IMR-90 (cell line): ENCODE measurements around the gene DEAF1. TPM values are rescaled to one million over a fixed set of nuclear protein-coding genes. Genes with fewer than 3 reads are reported as not detected.
A peak's percentile ranks its signal among the peaks of the same experiment; 100 is the strongest.

Experiments
- ATAC-seq: fragments of 200-7000 bp; cut with Tn5 transposase; 2 replicates; pipeline ENCODE4 v1.9.1; 2020; ENCODE audit warnings: low read depth, mild to moderate bottlenecking, moderate library complexity
- BruUV-seq: library from RNA; stranded (reverse); fragments of 400-500 nt; replicated peaks from 2 replicates; lab custom pipeline; 2021; lab: Mats Ljungman, UMichigan
- CTCF ChIA-PET: fragments of 300-600 bp; formaldehyde crosslinking; extraction: SDS; loops from one replicate; lab custom pipeline; 2021; ENCODE audit warnings: antibody characterized with exemption; lab: Yijun Ruan, JAX
- POLR2A ChIA-PET: fragments of 300-600 bp; sonication (Branson Sonifier 250); formaldehyde crosslinking; loops from one replicate; lab custom pipeline; 2022; ENCODE audit warnings: antibody characterized with exemption; ENCODE audit not compliant: unreplicated experiment; lab: Charles Lee
- DNase-seq: peaks from one replicate; pipeline ENCODE4 v3.0.0; 2013
- H2AFZ ChIP-seq: replicated peaks from 2 replicates; pipeline ENCODE3; 2013; ENCODE audit warnings: low read length, mild to moderate bottlenecking; ENCODE audit not compliant: poor library complexity
- H2AK5ac ChIP-seq: 2 replicates; pipeline ENCODE4 v1.6.1; 2013; ENCODE audit warnings: low read depth, low read length, inconsistent platforms
- H2AK9ac ChIP-seq: replicated peaks from 2 replicates; pipeline ENCODE3; 2013; ENCODE audit warnings: mild to moderate bottlenecking, low read depth, low read length, moderate library complexity; ENCODE audit not compliant: poor library complexity
- H2BK120ac ChIP-seq: 2 replicates; pipeline ENCODE4 v1.6.1; 2013; ENCODE audit warnings: low read depth, low read length, inconsistent platforms
- H2BK15ac ChIP-seq: 3 replicates; pipeline ENCODE4 v1.6.1; 2013; ENCODE audit warnings: low read depth, low read length, inconsistent platforms
- H2BK20ac ChIP-seq: 2 replicates; pipeline ENCODE4 v1.6.1; 2013; ENCODE audit warnings: low read depth, mild to moderate bottlenecking, inconsistent platforms, low read length, moderate library complexity
- H2BK5ac ChIP-seq: 2 replicates; pipeline ENCODE4 v1.6.1; 2013; ENCODE audit warnings: mild to moderate bottlenecking, low read depth, low read length, inconsistent platforms; ENCODE audit not compliant: poor library complexity, severe bottlenecking
- H3K14ac ChIP-seq: replicated peaks from 2 replicates; pipeline ENCODE4 v1.6.1; 2013; ENCODE audit warnings: low read depth, low read length, inconsistent platforms
- H3K18ac ChIP-seq: 2 replicates; pipeline ENCODE4 v1.6.1; 2013; ENCODE audit warnings: low read depth, low read length, control low read depth
- H3K23ac ChIP-seq: 2 replicates; pipeline ENCODE4 v1.6.1; 2013; ENCODE audit warnings: low read depth, low read length, inconsistent platforms
- H3K27ac ChIP-seq: 2 replicates; pipeline ENCODE4 v1.5.1; 2013; ENCODE audit warnings: mild to moderate bottlenecking, control low read depth, low read length; ENCODE audit not compliant: insufficient read depth
- H3K27me3 ChIP-seq: 2 replicates; pipeline ENCODE4 v1.6.1; 2013; ENCODE audit warnings: low read length; ENCODE audit not compliant: control insufficient read depth, insufficient read depth
- H3K36me3 ChIP-seq: 2 replicates; pipeline ENCODE4 v1.6.1; 2013; ENCODE audit warnings: low read length, mixed read lengths; ENCODE audit not compliant: control insufficient read depth, insufficient read depth
- H3K4ac ChIP-seq: 2 replicates; pipeline ENCODE4 v1.6.1; 2013; ENCODE audit warnings: low read depth, low read length, inconsistent platforms
- H3K4me1 ChIP-seq: 2 replicates; pipeline ENCODE4 v1.6.1; 2013; ENCODE audit warnings: low read length, mixed read lengths; ENCODE audit not compliant: control insufficient read depth, insufficient read depth
- H3K4me2 ChIP-seq: 2 replicates; pipeline ENCODE4 v1.6.1; 2013; ENCODE audit warnings: low read depth, mild to moderate bottlenecking, control low read depth, low read length, moderate library complexity
- H3K4me3 ChIP-seq: 2 replicates; pipeline ENCODE4 v1.5.1; 2013; ENCODE audit warnings: low read depth, mild to moderate bottlenecking, control low read depth, low read length, moderate library complexity; ENCODE audit not compliant: insufficient read depth
- H3K56ac ChIP-seq: 2 replicates; pipeline ENCODE4 v1.6.1; 2013; ENCODE audit warnings: low read length, inconsistent platforms; ENCODE audit not compliant: insufficient read depth; ENCODE audit errors: extremely low read depth
- H3K79me1 ChIP-seq, 2 experiments: 2 replicates each; pipeline ENCODE4 v1.6.1; 2013; ENCODE audit warnings: low read length in 2 of 2, inconsistent platforms in 1 of 2, low read depth in 1 of 2
- H3K9ac ChIP-seq: 2 replicates; pipeline ENCODE4 v1.6.1; 2013; ENCODE audit warnings: low read depth, low read length, control low read depth
- H3K9me1 ChIP-seq: 2 replicates; pipeline ENCODE4 v1.6.1; 2013; ENCODE audit warnings: low read length, inconsistent platforms; ENCODE audit not compliant: insufficient read depth
- H3K9me3 ChIP-seq: 2 replicates; pipeline ENCODE4 v1.6.1; 2013; ENCODE audit warnings: low read length; ENCODE audit not compliant: control insufficient read depth, insufficient read depth
- H4K20me1 ChIP-seq: 2 replicates; pipeline ENCODE4 v1.6.1; 2013; ENCODE audit warnings: low read length, inconsistent platforms; ENCODE audit not compliant: insufficient read depth
- H4K5ac ChIP-seq: 2 replicates; pipeline ENCODE4 v1.6.1; 2013; ENCODE audit warnings: mild to moderate bottlenecking, low read depth, low read length, control low read depth
- H4K8ac ChIP-seq, 2 experiments: 2 replicates each; pipeline ENCODE4 v1.6.1; 2013; ENCODE audit warnings: low read depth in 2 of 2, low read length in 2 of 2, control low read depth in 1 of 2, inconsistent platforms in 1 of 2
- H4K91ac ChIP-seq: 2 replicates; pipeline ENCODE4 v1.6.1; 2013; ENCODE audit warnings: low read depth, low read length, inconsistent platforms; ENCODE audit not compliant: insufficient read depth
- CEBPB ChIP-seq: IDR thresholded peaks from 2 replicates; pipeline ENCODE4 v1.6.1; 2012; ENCODE audit warnings: low read depth, low read length, improper control_type of control experiment
- RAD21 ChIP-seq: IDR thresholded peaks from 2 replicates; pipeline ENCODE4 v1.6.1; 2012; ENCODE audit warnings: low read length, improper control_type of control experiment
- WGBS, 2 experiments: methylation state at CpG; one replicate each; pipeline versions ENCODE4 v1.1.5 to v1.1.7; 2013; ENCODE audit warnings: missing lambda C conversion rate in 2 of 2; ENCODE audit not compliant: insufficient read length in 1 of 2; ENCODE audit errors: extremely low coverage in 2 of 2; 5-methylcytosine and 5-hydroxymethylcytosine counted together
- dilution Hi-C: fragments of 300-500 bp; cut with HindIII; formaldehyde crosslinking; loops from one replicate; pipeline ENCODE4 v1.14.3; 2018; ENCODE audit warnings: low sequenced_read_pairs; ENCODE audit not compliant: unreplicated experiment
- in situ Hi-C: fragments of 300-500 bp; cut with MboI; formaldehyde crosslinking; loops from 3 replicates; pipeline ENCODE4 v1.14.3; 2019; ENCODE audit warnings: low sequenced_read_pairs, inconsistent platforms, mixed read lengths
- intact Hi-C: fragments of 100-400 bp; cut with micrococcal nuclease; formaldehyde crosslinking; loops from 2 replicates; pipeline ENCODE4 v1.10.0; 2022
- polyA plus RNA-seq, 3 experiments: library from polyadenylated mRNA; depleted of rRNA; stranded (reverse); fragments of >200 nt; gene quantifications; 2 replicates each; pipeline ENCODE4 v1.2.3, GENCODE V29; 2012; ENCODE audit warnings: low replicate concordance in 1 of 3
- total RNA-seq: library from RNA; depleted of rRNA; stranded (reverse); fragments of >200 nt; gene quantifications from 2 replicates; pipeline ENCODE4 v1.2.3, GENCODE V29; 2012

The DEAF1 gene
- total and polyA plus RNA-seq, 2 of the 4 experiments (the other 2 are of a cell fraction), result 22.9 to 31.6 TPM

DNA sequence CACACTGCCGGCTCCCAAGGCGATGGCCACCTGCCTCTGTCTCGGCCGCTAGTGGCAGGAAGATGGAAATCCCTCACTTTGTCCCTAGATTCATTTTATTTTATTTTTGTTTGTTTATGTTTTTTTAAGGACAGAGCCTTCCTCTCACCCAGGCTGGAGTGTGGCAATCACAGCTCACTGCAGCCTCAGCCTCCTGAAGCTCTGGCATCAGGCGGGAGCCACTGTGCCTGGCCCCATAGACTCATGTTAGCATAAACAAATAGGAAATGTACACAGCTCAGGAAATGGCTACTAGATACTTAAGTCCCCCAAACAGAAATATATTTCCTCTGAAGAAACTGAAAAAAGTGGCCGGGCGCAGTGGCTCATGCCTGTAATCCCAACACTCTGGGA lies 4.1 kb upstream of the DEAF1 start:
- Histone ChIP-seq H2BK5ac (peak overlapping the region; percentile 71), H4K91ac (peak overlapping the region; percentile 47; the same call in 1 of the 2 replicates), H2AFZ (no peak overlapping the region), H3K79me1 (peaks cover 24 to 56% of the 10 kb centered on the region in 2 experiments), H2BK120ac (peak overlapping the region; percentile 16; the same call in 1 of the 2 replicates), H4K5ac (no peak overlapping the region), H2AK5ac (peak overlapping the region; percentile 56; the same call in 1 of the 2 replicates), H3K27ac (peak overlapping the region; percentile 86; the same call in 1 of the 2 replicates), H4K20me1 (peaks cover 24% of the 10 kb centered on the region), H3K9me1 (peaks cover 17% of the 10 kb centered on the region), H3K23ac (0 out of 2 replicates have a peak overlapping the region, but pooled peaks have one; percentile 25), H2BK20ac (0 out of 2 replicates have a peak overlapping the region, but pooled peaks have one; percentile 26), H3K56ac (no peak overlapping the region), H3K18ac (0 out of 2 replicates have a peak overlapping the region, but pooled peaks have one; percentile 2), H4K8ac (peak overlapping the region in 1 of 2 experiments; percentile 34; a peak in 1 of 4 replicates), H3K9me3 (no peaks in the 10 kb centered on the region), H2AK9ac (no peak overlapping the region), H3K27me3 (no peaks in the 10 kb centered on the region), H2BK15ac (no peak overlapping the region), H3K4me2 (no peak overlapping the region), H3K36me3 (peaks cover 16% of the 10 kb centered on the region; the same call in 1 of the 2 replicates), H3K4me1 (peaks cover 26% of the 10 kb centered on the region), H3K14ac (no peak overlapping the region; the same call in 1 of the 2 replicates), H3K4me3 (no peak overlapping the region), H3K4ac (peak overlapping the region; percentile 60), H3K9ac (0 out of 2 replicates have a peak overlapping the region, but pooled peaks have one; percentile 54)
- ATAC-seq (no peak), DNase-seq (no peak)
- WGBS, 2 experiments, result no CpG with 5 or more reads among the region's 7 CpGs
- BruUV-seq, result no TSS peak
- POLR2A ChIA-PET, result no interaction called here
- intact Hi-C loops (no loop called here), in situ Hi-C loops (no loop called here), dilution Hi-C loops (no loop called here)
- TF ChIP-seq RAD21, result no peak
- TF ChIP-seq CEBPB, result peak; percentile 66
- CTCF ChIA-PET, result interaction anchor here (0.5 kb wide), 1 partner anchor 69 kb away, joined by 3 read pairs; no protein-coding TSS in a partner anchor
